Transverse colon (tissue), 4 donors: ENCODE results near the gene ATP8A1. TPM values are rescaled to one million over a fixed set of nuclear protein-coding genes. Genes with fewer than 3 reads are reported as not detected.

Experiments used
- DNase-seq: peaks from one replicate; pipeline ENCODE4 v3.0.0-alpha.2; 2019
- H3K27ac ChIP-seq, 4 donors: fragments of 200-600 bp; sonication (generic); 2 replicates each; pipeline ENCODE4 v1.5.1; 2016 to 2018; ENCODE audit warnings: inconsistent platforms in 4 of 4
- H3K27me3 ChIP-seq: fragments of 200-600 bp; sonication (generic); 2 replicates; pipeline ENCODE4 v1.5.1; 2017; ENCODE audit warnings: inconsistent platforms
- H3K36me3 ChIP-seq, 4 donors: fragments of 200-600 bp; sonication (generic); 2 replicates each; pipeline ENCODE4 v1.5.1; 2017 to 2019; ENCODE audit warnings: inconsistent platforms in 4 of 4
- H3K4me1 ChIP-seq, 4 donors: fragments of 200-600 bp; sonication (generic); 2 replicates each; pipeline ENCODE4 v1.5.1; 2017 to 2020; ENCODE audit warnings: inconsistent platforms in 4 of 4
- H3K4me3 ChIP-seq, 4 donors: fragments of 200-600 bp; sonication (generic); 1 replicate in 1 of 4; 2 replicates in 3 of 4; pipeline versions ENCODE4 v1.5.1 to v1.6.1; 2017 to 2019; ENCODE audit warnings: inconsistent platforms in 4 of 4
- H3K9me3 ChIP-seq, 2 donors: fragments of 200-600 bp; sonication (generic); 2 replicates each; pipeline ENCODE4 v1.5.1; 2017 to 2019; ENCODE audit warnings: inconsistent platforms in 2 of 2
- CTCF ChIP-seq, 5 experiments: fragments of 200-600 bp in 3 of 5; fragments of 450-650 bp in 2 of 5; sonication (generic) in 3 of 5; IDR thresholded peaks; 1 replicate in 2 of 5; 2 replicates in 3 of 5; pipeline ENCODE4 v1.5.1; 2016 to 2017; ENCODE audit warnings: antibody characterized with exemption in 5 of 5, inconsistent platforms in 3 of 5, mild to moderate bottlenecking in 2 of 5, moderate library complexity in 1 of 5
- EP300 ChIP-seq: sonication (generic); formaldehyde crosslinking; IDR thresholded peaks from one replicate; pipeline ENCODE4 v1.6.1; 2017; ENCODE audit warnings: antibody characterized with exemption, low read depth
- POLR2A ChIP-seq: fragments of 450-650 bp; IDR thresholded peaks from one replicate; pipeline ENCODE4 v1.6.1; 2016; ENCODE audit warnings: antibody characterized with exemption, mild to moderate bottlenecking, moderate library complexity
- POLR2AphosphoS5 ChIP-seq, 3 donors: sonication (generic); formaldehyde crosslinking; IDR thresholded peaks; one replicate each; pipeline ENCODE4 v1.6.1; 2016; ENCODE audit warnings: antibody characterized with exemption in 3 of 3
- WGBS, 2 donors: methylation state at CpG; one replicate each; pipeline ENCODE4 v1.1.5; 2018; ENCODE audit warnings: low coverage in 1 of 2; 5-methylcytosine and 5-hydroxymethylcytosine counted together
- in situ Hi-C, 4 donors: fragments of 200-750 bp; cut with MboI; loops; one replicate each; pipeline versions ENCODE4 v1.15.0 to v1.15.1; 2017; ENCODE audit warnings: low sequenced_read_pairs in 3 of 4, low pct_ligation_motif_present in 1 of 4, low pct_unique_long_range_greater_than_20kb in 1 of 4
- intact Hi-C: fragments of 100-400 bp; cut with DNase I; formaldehyde crosslinking; loops from one replicate; pipeline ENCODE4 v1.15.1; 2023; ENCODE audit warnings: low total_unique reads
- total RNA-seq, 4 donors: library from RNA; depleted of rRNA; stranded (reverse); fragments of >200 nt; gene quantifications; one replicate each; pipeline ENCODE4 v1.1.0, GENCODE V29; 2016

Gene ATP8A1
- total RNA-seq, 4 donors from 2014 or later, result 72.2 to 255 (median 166) TPM

GRCh38 chr4:42638993-42639392, 17.9 kb downstream of the ATP8A1 start:
- Histone ChIP-seq H3K27ac (peak overlapping the region; percentile 32 to 43 (median 40)), H3K4me1 (peaks cover 22 to 62% (median 37%) of the 10 kb centered on the region in 4 donors), H3K27me3 (no peaks in the 10 kb centered on the region), H3K9me3 (no peaks in the 10 kb centered on the region), H3K36me3 (no peaks in the 10 kb centered on the region), H3K4me3 (no peak overlapping the region)
- no peak for TF ChIP-seq CTCF (IDR thresholded peaks at IDR 0.05)
- TF ChIP-seq EP300, result no peak
- no peak for TF ChIP-seq POLR2A
- TF ChIP-seq POLR2AphosphoS5 (IDR thresholded peaks at IDR 0.05), result no peak
- intact Hi-C loops, result no loop called here
- DNase-seq, result no peak
- in situ Hi-C loops, result no loop called here
- 43 to 51% methylated on average over 3 of the region's 3 CpGs for WGBS, 2 donors

- 47 to 52% methylated on average over 5 of the region's 5 CpGs for WGBS, 2 donors
- H3K4me1 ChIP-seq, result peaks cover 22 to 59% (median 37%) of the 10 kb centered on the region in 4 donors
- H3K27ac ChIP-seq, result peak overlapping the region; percentile 32 to 43 (median 40)
- DNase-seq, result no peak
- no peaks in the 10 kb centered on the region for H3K27me3 ChIP-seq
- TF ChIP-seq POLR2AphosphoS5 (IDR thresholded peaks at IDR 0.05), result no peak
- TF ChIP-seq POLR2A, result no peak
- TF ChIP-seq EP300, result no peak
- TF ChIP-seq CTCF (IDR thresholded peaks at IDR 0.05), result no peak
- in situ Hi-C loops (no loop called here), intact Hi-C loops (no loop called here)
- H3K36me3 ChIP-seq, result no peaks in the 10 kb centered on the region
- H3K4me3 ChIP-seq, result no peak overlapping the region
- H3K9me3 ChIP-seq, result no peaks in the 10 kb centered on the region
These were observed 18.6 kb downstream of the ATP8A1 start for GRCh38 chr4:42638321-42638720.

GRCh38 chr4:42637867-42638266, 19.0 kb downstream of the ATP8A1 start:
- H3K36me3 ChIP-seq, result no peaks in the 10 kb centered on the region
- no peaks in the 10 kb centered on the region for H3K9me3 ChIP-seq
- H3K27ac ChIP-seq, result peak overlapping the region in 2 of 4 donors; percentile 32 to 41
- peaks cover 22 to 54% (median 35%) of the 10 kb centered on the region in 4 donors for H3K4me1 ChIP-seq
- no peak for DNase-seq
- intact Hi-C loops, result no loop called here
- in situ Hi-C loops, result no loop called here
- no peak for TF ChIP-seq POLR2AphosphoS5 (IDR thresholded peaks at IDR 0.05)
- TF ChIP-seq POLR2A, result no peak
- TF ChIP-seq EP300, result no peak
- TF ChIP-seq CTCF (IDR thresholded peaks at IDR 0.05), result no peak
- H3K27me3 ChIP-seq, result no peaks in the 10 kb centered on the region
- H3K4me3 ChIP-seq, result no peak overlapping the region

GRCh38 chr4:42637104-42637503, 19.8 kb downstream of the ATP8A1 start:
- H3K27me3 ChIP-seq, result no peaks in the 10 kb centered on the region
- no peaks in the 10 kb centered on the region for H3K9me3 ChIP-seq
- no peak overlapping the region for H3K27ac ChIP-seq
- no peak for DNase-seq
- whole genome bisulfite sequencing, 2 donors, result 84 to 100% methylated on average over 2 to 3 of the region's 3 CpGs
- in situ Hi-C loops (no loop called here), intact Hi-C loops (no loop called here)
- TF ChIP-seq POLR2AphosphoS5 (IDR thresholded peaks at IDR 0.05) (no peak), EP300 (no peak), CTCF (IDR thresholded peaks at IDR 0.05) (no peak), POLR2A (no peak)
- no peaks in the 10 kb centered on the region for H3K36me3 ChIP-seq
- no peak overlapping the region for H3K4me3 ChIP-seq
- peaks cover 18 to 47% (median 30%) of the 10 kb centered on the region in 4 donors for H3K4me1 ChIP-seq
